HK-2 (cell line): ENCODE data around the gene OVOL2.
"Not testable (repeated sequence)": the region's sequence is repeated elsewhere in the genome, so short reads cannot be mapped to it uniquely, and the experiment has no call there.

Experiments used
- DNase-seq: peaks from one replicate; pipeline ENCODE4 v3.0.0-alpha.2; 2018; ENCODE audit not compliant: unreplicated experiment

Gene OVOL2

GRCh38 chr20:18057994-18058349 is 256 bp upstream of the OVOL2 start:
- no peak for DNase-seq

- no peak for DNase-seq
These were observed 1.3 kb downstream of the OVOL2 start for GRCh38 chr20:18056174-18057100.

- no peak for DNase-seq
These were observed 2.5 kb downstream of the OVOL2 start for GRCh38 chr20:18055261-18055660.

GRCh38 chr20:18052856-18053255 is 4.9 kb downstream of the OVOL2 start:
- DNase-seq: no peak

GRCh38 chr20:18050628-18051027 is 7.1 kb downstream of the OVOL2 start:
- no peak for DNase-seq

GRCh38 chr20:18048176-18048575 is 9.5 kb downstream of the OVOL2 start:
- no peak for DNase-seq

- DNase-seq: no peak
These were observed 11.2 kb downstream of the OVOL2 start for GRCh38 chr20:18046535-18046934.

- no peak for DNase-seq
These were observed 15.5 kb downstream of the OVOL2 start for GRCh38 chr20:18042229-18042628.

GRCh38 chr20:18041462-18041861 is 16.3 kb downstream of the OVOL2 start:
- no peak for DNase-seq

GRCh38 chr20:18039063-18039462 is 18.7 kb downstream of the OVOL2 start:
- no peak for DNase-seq

- no peak for DNase-seq
These were observed 23.7 kb downstream of the OVOL2 start for GRCh38 chr20:18034039-18034438.

GRCh38 chr20:18032977-18033892 is 24.5 kb downstream of the OVOL2 start:
- no peak for DNase-seq

GRCh38 chr20:18031888-18032509 is 25.7 kb downstream of the OVOL2 start:
- DNase-seq: no peak

GRCh38 chr20:18031050-18031449 is 26.7 kb downstream of the OVOL2 start:
- DNase-seq: no peak

- no peak for DNase-seq
These were observed 27.7 kb downstream of the OVOL2 start for GRCh38 chr20:18030020-18030419.

GRCh38 chr20:18027011-18027410 is 30.7 kb downstream of the OVOL2 start:
- not testable (repeated sequence) for DNase-seq

- DNase-seq: no peak
These were observed 33.0 kb downstream of the OVOL2 start for GRCh38 chr20:18024606-18025127.

- no peak for DNase-seq
These were observed 36.8 kb downstream of the OVOL2 start for GRCh38 chr20:18020931-18021330.

- no peak for DNase-seq
These were observed 38.6 kb downstream of the OVOL2 start for GRCh38 chr20:18019068-18019467.

- no peak for DNase-seq
These were observed 39.6 kb downstream of the OVOL2 start for GRCh38 chr20:18018100-18018499.

GRCh38 chr20:18016772-18017171 is 40.9 kb downstream of the OVOL2 start:
- no peak for DNase-seq

GRCh38 chr20:18014411-18014810 is 43.3 kb downstream of the OVOL2 start:
- DNase-seq: no peak
